Osteocyte (in vitro differentiated cells): ENCODE results near the gene PRH2. TPM values are rescaled to one million over a fixed set of nuclear protein-coding genes. Genes with fewer than 3 reads are reported as not detected.

Experiments
- DNase-seq: peaks from one replicate; pipeline ENCODE4 v3.0.0; 2021; ENCODE audit warnings: mixed read lengths; ENCODE audit not compliant: unreplicated experiment; ENCODE audit errors: extremely low spot score
- H3K27ac Mint-ChIP-seq: one replicate; pipeline ENCODE4 v1.8.0; 2021; ENCODE audit warnings: mild to moderate bottlenecking, mixed read lengths; ENCODE audit not compliant: unreplicated experiment
- H3K27me3 Mint-ChIP-seq: one replicate; pipeline ENCODE4 v1.8.0; 2021; ENCODE audit warnings: mixed read lengths; ENCODE audit not compliant: unreplicated experiment
- H3K36me3 Mint-ChIP-seq: one replicate; pipeline ENCODE4 v1.8.0; 2021; ENCODE audit warnings: mixed read lengths; ENCODE audit not compliant: unreplicated experiment
- H3K4me1 Mint-ChIP-seq: one replicate; pipeline ENCODE4 v1.8.0; 2021; ENCODE audit warnings: mixed read lengths; ENCODE audit not compliant: unreplicated experiment
- H3K4me3 Mint-ChIP-seq: one replicate; pipeline ENCODE4 v1.8.0; 2021; ENCODE audit warnings: mild to moderate bottlenecking, moderate library complexity, mixed read lengths; ENCODE audit not compliant: unreplicated experiment
- H3K9me3 Mint-ChIP-seq: one replicate; pipeline ENCODE4 v1.8.0; 2021; ENCODE audit warnings: mixed read lengths; ENCODE audit not compliant: unreplicated experiment
- CTCF ChIP-seq: fragments of 200-600 bp; sonication (generic); IDR thresholded peaks from 2 replicates; pipeline ENCODE4 v1.5.0; 2021; ENCODE audit warnings: antibody characterized with exemption, mild to moderate bottlenecking, moderate library complexity
- total RNA-seq: library from RNA; stranded (reverse); gene quantifications from 2 replicates; pipeline ENCODE4 v1.2.1, GENCODE V29; 2021

The PRH2 gene
- total RNA-seq, 1 donor from 2014 or later = not detected

- Mint-ChIP-seq H3K27ac (no peak overlapping the region), H3K9me3 (peaks cover 6% of the 10 kb centered on the region), H3K27me3 (no peaks in the 10 kb centered on the region), H3K4me3 (no peak overlapping the region), H3K4me1 (no peaks in the 10 kb centered on the region), H3K36me3 (peaks cover 3% of the 10 kb centered on the region)
- no peak for DNase-seq
- TF ChIP-seq CTCF = no peak
Observed at GRCh38 chr12:10910380-10910779, 18.7 kb upstream of the PRH2 start.

GRCh38 chr12:10919809-10920208 is 9.2 kb upstream of the PRH2 start:
- no peaks in the 10 kb centered on the region for H3K27me3 Mint-ChIP-seq
- H3K4me3 Mint-ChIP-seq = no peak overlapping the region
- H3K27ac Mint-ChIP-seq = no peak overlapping the region
- no peaks in the 10 kb centered on the region for H3K36me3 Mint-ChIP-seq
- no peaks in the 10 kb centered on the region for H3K4me1 Mint-ChIP-seq
- peaks cover 3% of the 10 kb centered on the region for H3K9me3 Mint-ChIP-seq
- no peak for TF ChIP-seq CTCF
- no peak for DNase-seq

- Mint-ChIP-seq H3K4me1 (no peaks in the 10 kb centered on the region), H3K27me3 (no peaks in the 10 kb centered on the region), H3K4me3 (no peak overlapping the region), H3K27ac (no peak overlapping the region), H3K9me3 (no peaks in the 10 kb centered on the region), H3K36me3 (peaks cover 5% of the 10 kb centered on the region)
- TF ChIP-seq CTCF = no peak
- DNase-seq = no peak
Observed at GRCh38 chr12:10926269-10926668, 2.8 kb upstream of the PRH2 start.

- no peak for DNase-seq
- no peaks in the 10 kb centered on the region for H3K36me3 Mint-ChIP-seq
- H3K4me1 Mint-ChIP-seq = no peaks in the 10 kb centered on the region
- no peak overlapping the region for H3K27ac Mint-ChIP-seq
- H3K4me3 Mint-ChIP-seq = no peak overlapping the region
- no peaks in the 10 kb centered on the region for H3K27me3 Mint-ChIP-seq
- TF ChIP-seq CTCF = no peak
- H3K9me3 Mint-ChIP-seq = no peaks in the 10 kb centered on the region
Observed at GRCh38 chr12:10936506-10936905, 7.5 kb downstream of the PRH2 start.

GRCh38 chr12:10939163-10939562 is 10.1 kb downstream of the PRH2 start, which contains the start of gene TAS2R14:
TAS2R14 (minus strand) TSS chr12:10939263; CDS start chr12:10939207, 56 bp downstream.
- H3K4me3 Mint-ChIP-seq = no peak within 1 kb of the TSS
- no peaks in the 10 kb centered on the region for H3K4me1 Mint-ChIP-seq
- TF ChIP-seq CTCF = no peak
- H3K27ac Mint-ChIP-seq = no peak within 1 kb of the TSS
- no peak for DNase-seq
- peaks cover 8% of the 10 kb centered on the region for H3K9me3 Mint-ChIP-seq
- no peaks in the 10 kb centered on the region for H3K36me3 Mint-ChIP-seq
- H3K27me3 Mint-ChIP-seq = no peaks in the 10 kb centered on the region
